Testis (tissue), 2 donors: ENCODE results near the gene ATP10A.

Experiments used
- CTCF ChIP-seq, 3 experiments: fragments of 450-650 bp in 2 of 3; fragments of 200-600 bp in 1 of 3; sonication (generic) in 1 of 3; IDR thresholded peaks; one replicate each; pipeline ENCODE4 v1.5.1; 2016 to 2019; ENCODE audit warnings: antibody characterized with exemption in 3 of 3, mild to moderate bottlenecking in 2 of 3, moderate library complexity in 1 of 3
- POLR2A ChIP-seq: fragments of 450-650 bp; IDR thresholded peaks from one replicate; pipeline ENCODE4 v1.6.1; 2017; ENCODE audit warnings: antibody characterized with exemption, mild to moderate bottlenecking, moderate library complexity

- TF ChIP-seq POLR2A (no peak), CTCF (IDR thresholded peaks at IDR 0.05) (no peak)
Observed at GRCh38 chr15:25844542-25844941, 18.6 kb downstream of the ATP10A start.
